GM18505 (cell line): Measurements from ENCODE around the gene WFIKKN1.

Source experiments
- ATAC-seq: cut with Tn5 transposase; IDR thresholded peaks from one replicate; pipeline ENCODE4 v1.9.1; 2021; ENCODE audit not compliant: unreplicated experiment
- POLR2A ChIP-seq: IDR thresholded peaks from 4 replicates; pipeline ENCODE4 v1.6.1; 2011; ENCODE audit warnings: borderline replicate concordance; ENCODE audit not compliant: insufficient read depth, insufficient read length; ENCODE audit errors: extremely low read depth

The WFIKKN1 gene

GRCh38 chr16:606656-607307, 24.0 kb upstream of the WFIKKN1 start:
- ATAC-seq, result no peak
- no peak for TF ChIP-seq POLR2A

GRCh38 chr16:608019-608418, 22.8 kb upstream of the WFIKKN1 start:
- no peak for ATAC-seq
- TF ChIP-seq POLR2A, result no peak

GRCh38 chr16:609316-609715, 21.5 kb upstream of the WFIKKN1 start:
- no peak for ATAC-seq
- TF ChIP-seq POLR2A, result no peak

- no peak for ATAC-seq
- TF ChIP-seq POLR2A, result no peak
Measured at GRCh38 chr16:609984-610383, 20.8 kb upstream of the WFIKKN1 start.

- no peak for ATAC-seq
- TF ChIP-seq POLR2A, result no peak
Measured at GRCh38 chr16:610513-611381, 20.0 kb upstream of the WFIKKN1 start.

GRCh38 chr16:615122-615521, 15.7 kb upstream of the WFIKKN1 start:
- TF ChIP-seq POLR2A, result no peak
- ATAC-seq, result no peak

GRCh38 chr16:616733-617586, 13.8 kb upstream of the WFIKKN1 start:
- TF ChIP-seq POLR2A, result no peak
- ATAC-seq, result no peak

GRCh38 chr16:617855-618254, 12.9 kb upstream of the WFIKKN1 start:
- ATAC-seq, result no peak
- no peak for TF ChIP-seq POLR2A

GRCh38 chr16:619476-620100, 11.2 kb upstream of the WFIKKN1 start:
- ATAC-seq, result no peak
- TF ChIP-seq POLR2A, result no peak

- no peak for TF ChIP-seq POLR2A
- ATAC-seq, result no peak
Measured at GRCh38 chr16:620700-621525, 9.9 kb upstream of the WFIKKN1 start.

GRCh38 chr16:621526-622105, 9.2 kb upstream of the WFIKKN1 start:
- ATAC-seq, result no peak
- TF ChIP-seq POLR2A, result no peak

GRCh38 chr16:622920-623280, 7.9 kb upstream of the WFIKKN1 start:
- TF ChIP-seq POLR2A, result no peak

More at GRCh38 chr16:622920-623280, 7.9 kb upstream of the WFIKKN1 start:
- no peak for ATAC-seq
